ENCODE measurements around the gene C5AR1. TPM values are rescaled to one million over a fixed set of nuclear protein-coding genes. Genes with fewer than 3 reads are reported as not detected.
A peak's percentile ranks its signal among the peaks of the same experiment; 100 is the strongest.

The C5AR1 gene
- total RNA-seq, 1 donor from 2014 or later: 1.0 TPM

- no peak overlapping the region for H3K27ac Mint-ChIP-seq
- H3K4me3 Mint-ChIP-seq: no peak overlapping the region
- no peaks in the 10 kb centered on the region for H3K4me1 Mint-ChIP-seq (ENCODE audit: unreplicated experiment)
- peaks cover 6% of the 10 kb centered on the region for H3K9me3 Mint-ChIP-seq
- no peak for DNase-seq (ENCODE audit: extremely low spot score, unreplicated experiment)
- TF ChIP-seq, protein P1, sequence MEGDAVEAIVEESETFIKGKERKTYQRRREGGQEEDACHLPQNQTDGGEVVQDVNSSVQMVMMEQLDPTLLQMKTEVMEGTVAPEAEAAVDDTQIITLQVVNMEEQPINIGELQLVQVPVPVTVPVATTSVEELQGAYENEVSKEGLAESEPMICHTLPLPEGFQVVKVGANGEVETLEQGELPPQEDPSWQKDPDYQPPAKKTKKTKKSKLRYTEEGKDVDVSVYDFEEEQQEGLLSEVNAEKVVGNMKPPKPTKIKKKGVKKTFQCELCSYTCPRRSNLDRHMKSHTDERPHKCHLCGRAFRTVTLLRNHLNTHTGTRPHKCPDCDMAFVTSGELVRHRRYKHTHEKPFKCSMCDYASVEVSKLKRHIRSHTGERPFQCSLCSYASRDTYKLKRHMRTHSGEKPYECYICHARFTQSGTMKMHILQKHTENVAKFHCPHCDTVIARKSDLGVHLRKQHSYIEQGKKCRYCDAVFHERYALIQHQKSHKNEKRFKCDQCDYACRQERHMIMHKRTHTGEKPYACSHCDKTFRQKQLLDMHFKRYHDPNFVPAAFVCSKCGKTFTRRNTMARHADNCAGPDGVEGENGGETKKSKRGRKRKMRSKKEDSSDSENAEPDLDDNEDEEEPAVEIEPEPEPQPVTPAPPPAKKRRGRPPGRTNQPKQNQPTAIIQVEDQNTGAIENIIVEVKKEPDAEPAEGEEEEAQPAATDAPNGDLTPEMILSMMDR (conservative IDR thresholded peaks at IDR 0.05): no peak
- H3K36me3 Mint-ChIP-seq: no peaks in the 10 kb centered on the region
- H3K27me3 Mint-ChIP-seq: peaks cover 18% of the 10 kb centered on the region
Measured at GRCh38 chr19:47312366-47313006, 2.8 kb downstream of the C5AR1 start.

- TF ChIP-seq, protein P1 (conservative IDR thresholded peaks at IDR 0.05): no peak
- no peak for DNase-seq (ENCODE audit: extremely low spot score, unreplicated experiment)
- H3K4me3 Mint-ChIP-seq: no peak overlapping the region
Measured at GRCh38 chr19:47313754-47314295, 4.2 kb downstream of the C5AR1 start.

GRCh38 chr19:47315125-47315821, 5.6 kb downstream of the C5AR1 start:
- H3K36me3 Mint-ChIP-seq: no peaks in the 10 kb centered on the region
- H3K4me3 Mint-ChIP-seq: no peak overlapping the region
- TF ChIP-seq, protein P1 (conservative IDR thresholded peaks at IDR 0.05): no peak
- no peaks in the 10 kb centered on the region for H3K4me1 Mint-ChIP-seq (ENCODE audit: unreplicated experiment)
- H3K27me3 Mint-ChIP-seq: peaks cover 14% of the 10 kb centered on the region
- DNase-seq (ENCODE audit: extremely low spot score, unreplicated experiment): no peak
- peaks cover 6% of the 10 kb centered on the region for H3K9me3 Mint-ChIP-seq
- peak overlapping the region; percentile 92 for H3K27ac Mint-ChIP-seq

More at GRCh38 chr19:47313754-47314295, 4.2 kb downstream of the C5AR1 start:
- Mint-ChIP-seq H3K4me1 (ENCODE audit: unreplicated experiment) (no peaks in the 10 kb centered on the region), H3K27ac (peak overlapping the region; percentile 8), H3K9me3 (peaks cover 6% of the 10 kb centered on the region), H3K27me3 (peaks cover 18% of the 10 kb centered on the region), H3K36me3 (no peaks in the 10 kb centered on the region)

DNA sequence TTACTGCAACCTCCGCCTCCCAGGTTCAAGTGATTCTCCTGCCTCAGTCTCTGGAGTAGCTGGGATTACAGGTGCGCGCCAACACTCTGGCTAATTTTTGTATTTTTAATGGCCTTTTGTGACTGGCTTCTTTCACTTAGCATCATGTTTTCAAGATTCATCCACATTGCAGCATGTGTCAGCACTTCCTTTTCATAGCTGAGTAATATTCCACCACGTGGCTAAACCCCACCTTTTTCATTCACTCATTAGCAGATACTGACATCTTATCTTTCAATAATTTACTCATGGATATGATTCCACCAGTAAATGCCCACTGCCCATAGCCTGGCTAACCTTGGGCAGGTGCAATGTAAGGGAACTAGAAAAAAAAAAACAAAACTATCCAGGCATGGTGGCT, 6.9 kb downstream of the C5AR1 start:
- peaks cover 6% of the 10 kb centered on the region for H3K9me3 Mint-ChIP-seq
- no peak overlapping the region for H3K27ac Mint-ChIP-seq
- no peaks in the 10 kb centered on the region for H3K4me1 Mint-ChIP-seq (ENCODE audit: unreplicated experiment)
- H3K27me3 Mint-ChIP-seq: peaks cover 8% of the 10 kb centered on the region
- H3K36me3 Mint-ChIP-seq: no peaks in the 10 kb centered on the region
- no peak overlapping the region for H3K4me3 Mint-ChIP-seq
- TF ChIP-seq, protein P1 (conservative IDR thresholded peaks at IDR 0.05): no peak
- DNase-seq (ENCODE audit: extremely low spot score, unreplicated experiment): no peak

DNA sequence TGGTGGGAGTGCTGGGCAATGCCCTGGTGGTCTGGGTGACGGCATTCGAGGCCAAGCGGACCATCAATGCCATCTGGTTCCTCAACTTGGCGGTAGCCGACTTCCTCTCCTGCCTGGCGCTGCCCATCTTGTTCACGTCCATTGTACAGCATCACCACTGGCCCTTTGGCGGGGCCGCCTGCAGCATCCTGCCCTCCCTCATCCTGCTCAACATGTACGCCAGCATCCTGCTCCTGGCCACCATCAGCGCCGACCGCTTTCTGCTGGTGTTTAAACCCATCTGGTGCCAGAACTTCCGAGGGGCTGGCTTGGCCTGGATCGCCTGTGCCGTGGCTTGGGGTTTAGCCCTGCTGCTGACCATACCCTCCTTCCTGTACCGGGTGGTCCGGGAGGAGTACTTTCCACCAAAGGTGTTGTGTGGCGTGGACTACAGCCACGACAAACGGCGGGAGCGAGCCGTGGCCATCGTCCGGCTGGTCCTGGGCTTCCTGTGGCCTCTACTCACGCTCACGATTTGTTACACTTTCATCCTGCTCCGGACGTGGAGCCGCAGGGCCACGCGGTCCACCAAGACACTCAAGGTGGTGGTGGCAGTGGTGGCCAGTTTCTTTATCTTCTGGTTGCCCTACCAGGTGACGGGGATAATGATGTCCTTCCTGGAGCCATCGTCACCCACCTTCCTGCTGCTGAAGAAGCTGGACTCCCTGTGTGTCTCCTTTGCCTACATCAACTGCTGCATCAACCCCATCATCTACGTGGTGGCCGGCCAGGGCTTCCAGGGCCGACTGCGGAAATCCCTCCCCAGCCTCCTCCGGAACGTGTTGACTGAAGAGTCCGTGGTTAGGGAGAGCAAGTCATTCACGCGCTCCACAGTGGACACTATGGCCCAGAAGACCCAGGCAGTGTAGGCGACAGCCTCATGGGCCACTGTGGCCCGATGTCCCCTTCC, 10.5 kb downstream of the C5AR1 start:
- Mint-ChIP-seq H3K4me3 (no peak overlapping the region), H3K27ac (no peak overlapping the region), H3K9me3 (peaks cover 4% of the 10 kb centered on the region), H3K27me3 (peaks cover 18% of the 10 kb centered on the region), H3K36me3 (no peaks in the 10 kb centered on the region), H3K4me1 (ENCODE audit: unreplicated experiment) (no peaks in the 10 kb centered on the region)
- TF ChIP-seq, protein P1 (conservative IDR thresholded peaks at IDR 0.05): no peak
- DNase-seq (ENCODE audit: extremely low spot score, unreplicated experiment): peak; percentile 72
